Measurements from ENCODE around the gene MYO9B.

DNA sequence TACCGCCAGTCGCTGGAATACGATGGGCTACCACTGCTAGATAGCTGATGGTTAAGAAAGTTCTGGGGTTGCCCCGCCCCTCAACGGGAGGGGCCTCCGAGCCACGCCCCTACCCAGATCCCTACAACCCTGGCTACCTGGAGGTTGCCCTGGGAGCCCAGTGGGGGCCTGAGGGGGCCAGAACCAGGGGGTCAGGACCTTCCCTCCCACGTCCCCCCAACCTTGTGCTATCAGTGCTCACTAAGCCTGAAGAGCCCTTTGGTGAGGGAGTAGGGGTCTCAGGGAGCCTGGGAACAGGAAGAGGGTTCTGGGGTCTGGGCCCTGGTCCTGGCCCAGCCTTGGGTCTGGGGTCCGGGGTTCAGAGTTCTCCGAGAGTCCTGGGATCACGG lies 159.3 kb downstream of the MYO9B start:
- TF ChIP-seq POLR2AphosphoS5 (IDR thresholded peaks at IDR 0.05; ENCODE audit: low read depth, low read length) (peak; percentile 70; the same call in 1 of the 2 replicates), SIN3A (IDR thresholded peaks at IDR 0.05; ENCODE audit: borderline replicate concordance, insufficient read depth, low read length) (no peak), REST (IDR thresholded peaks at IDR 0.05; ENCODE audit: insufficient read depth in 1 of 2, low read depth in 2 of 2, low read length in 2 of 2) (no peak), TAF1 (IDR thresholded peaks at IDR 0.05; ENCODE audit: borderline replicate concordance, insufficient read depth, low read length) (0 out of 2 replicates have a peak, but pooled peaks have one; percentile 50), FOXP2 (optimal IDR thresholded peaks at IDR 0.05; ENCODE audit: borderline replicate concordance, extremely low read depth, extremely low read length, insufficient read depth) (no peak)
